GM21367 (cell line): ENCODE measurements around the gene PPM1L.

Experiments
- ATAC-seq: cut with Tn5 transposase; IDR thresholded peaks from one replicate; pipeline ENCODE4 v1.9.1; 2021; ENCODE audit not compliant: unreplicated experiment

PPM1L gene

GRCh38 chr3:160921020-160921635 lies 165.1 kb downstream of the PPM1L start:
- peak; percentile 75 for ATAC-seq

- no peak for ATAC-seq
These were observed 168.7 kb downstream of the PPM1L start for GRCh38 chr3:160924776-160925175.

- ATAC-seq = no peak
These were observed 171.6 kb downstream of the PPM1L start for GRCh38 chr3:160927620-160928019.

GRCh38 chr3:160928183-160928726 lies 172.2 kb downstream of the PPM1L start:
- no peak for ATAC-seq

- ATAC-seq = no peak
These were observed 173.6 kb downstream of the PPM1L start for GRCh38 chr3:160929595-160929994.

GRCh38 chr3:160931474-160931873 lies 175.4 kb downstream of the PPM1L start:
- no peak for ATAC-seq

GRCh38 chr3:160935413-160936095 lies 179.5 kb downstream of the PPM1L start:
- ATAC-seq = no peak

- ATAC-seq = peak; percentile 86
These were observed 186.0 kb downstream of the PPM1L start for GRCh38 chr3:160941885-160942494.

- ATAC-seq = no peak
These were observed 188.0 kb downstream of the PPM1L start for GRCh38 chr3:160943996-160944395.

- ATAC-seq = no peak
These were observed 189.3 kb downstream of the PPM1L start for GRCh38 chr3:160945336-160945735.

- no peak for ATAC-seq
These were observed 192.2 kb downstream of the PPM1L start for GRCh38 chr3:160948273-160948672.

- no peak for ATAC-seq
These were observed 193.4 kb downstream of the PPM1L start for GRCh38 chr3:160949460-160949859.

- no peak for ATAC-seq
These were observed 194.5 kb downstream of the PPM1L start for GRCh38 chr3:160950542-160950941.

- no peak for ATAC-seq
These were observed 194.9 kb downstream of the PPM1L start for GRCh38 chr3:160950954-160951353.

GRCh38 chr3:160951642-160952487 lies 195.8 kb downstream of the PPM1L start:
- no peak for ATAC-seq

GRCh38 chr3:160953686-160954085 lies 197.7 kb downstream of the PPM1L start:
- ATAC-seq = no peak

- peak; percentile 96 for ATAC-seq
These were observed 200.8 kb downstream of the PPM1L start for GRCh38 chr3:160956785-160957184.

GRCh38 chr3:160960568-160960967 lies 204.5 kb downstream of the PPM1L start:
- ATAC-seq = no peak

GRCh38 chr3:160963949-160964348 lies 207.9 kb downstream of the PPM1L start:
- ATAC-seq = no peak

GRCh38 chr3:160968761-160969160 lies 212.7 kb downstream of the PPM1L start:
- no peak for ATAC-seq
